ENCODE measurements around the gene DIDO1.

Gene DIDO1

DNA sequence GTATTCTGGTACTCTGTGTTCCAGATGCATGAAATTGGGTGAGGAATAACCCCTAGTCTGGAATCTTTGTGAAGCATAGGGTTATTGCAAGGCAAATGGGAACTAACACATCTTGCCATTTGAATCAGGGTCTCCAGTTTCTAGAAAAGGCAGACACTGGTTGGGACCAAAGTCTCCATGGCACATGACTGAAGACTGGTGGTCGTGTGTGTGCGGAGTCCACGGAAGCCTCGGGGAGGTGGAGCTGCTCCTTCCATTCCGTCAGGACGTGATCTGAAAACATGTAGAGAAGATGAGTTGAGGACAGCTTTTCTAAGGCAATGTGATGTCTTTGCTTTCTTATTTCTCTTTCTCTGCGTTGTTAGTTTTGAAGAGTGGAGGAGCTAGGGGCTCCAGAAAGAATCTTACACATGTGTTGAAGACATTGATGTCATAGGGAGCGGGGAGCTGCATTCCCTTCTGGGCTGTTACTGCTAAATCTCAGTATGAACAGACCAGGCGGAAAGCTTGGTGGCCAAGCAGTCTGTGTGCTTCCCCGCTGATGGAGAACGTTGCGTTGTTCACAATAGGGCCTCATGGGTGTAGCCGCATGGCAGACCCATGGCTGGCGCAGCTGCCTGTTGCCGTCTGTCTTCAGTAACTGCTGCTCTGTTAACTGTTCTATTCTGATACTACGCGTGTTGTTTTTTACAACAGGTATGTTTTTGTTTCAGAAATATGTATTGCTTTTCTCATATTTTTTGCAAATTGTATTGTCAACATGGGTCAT lies 21.4 kb upstream of the DIDO1 start:
- no peak for DNase-seq (ENCODE audit: low read depth)
- TF ChIP-seq, protein P1, sequence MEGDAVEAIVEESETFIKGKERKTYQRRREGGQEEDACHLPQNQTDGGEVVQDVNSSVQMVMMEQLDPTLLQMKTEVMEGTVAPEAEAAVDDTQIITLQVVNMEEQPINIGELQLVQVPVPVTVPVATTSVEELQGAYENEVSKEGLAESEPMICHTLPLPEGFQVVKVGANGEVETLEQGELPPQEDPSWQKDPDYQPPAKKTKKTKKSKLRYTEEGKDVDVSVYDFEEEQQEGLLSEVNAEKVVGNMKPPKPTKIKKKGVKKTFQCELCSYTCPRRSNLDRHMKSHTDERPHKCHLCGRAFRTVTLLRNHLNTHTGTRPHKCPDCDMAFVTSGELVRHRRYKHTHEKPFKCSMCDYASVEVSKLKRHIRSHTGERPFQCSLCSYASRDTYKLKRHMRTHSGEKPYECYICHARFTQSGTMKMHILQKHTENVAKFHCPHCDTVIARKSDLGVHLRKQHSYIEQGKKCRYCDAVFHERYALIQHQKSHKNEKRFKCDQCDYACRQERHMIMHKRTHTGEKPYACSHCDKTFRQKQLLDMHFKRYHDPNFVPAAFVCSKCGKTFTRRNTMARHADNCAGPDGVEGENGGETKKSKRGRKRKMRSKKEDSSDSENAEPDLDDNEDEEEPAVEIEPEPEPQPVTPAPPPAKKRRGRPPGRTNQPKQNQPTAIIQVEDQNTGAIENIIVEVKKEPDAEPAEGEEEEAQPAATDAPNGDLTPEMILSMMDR (IDR thresholded peaks at IDR 0.05; ENCODE audit: low read depth, low read length, missing control alignments), result no peak
- H3K4me3 ChIP-seq (ENCODE audit: low read depth, low read length), result no peak overlapping the region

DNA sequence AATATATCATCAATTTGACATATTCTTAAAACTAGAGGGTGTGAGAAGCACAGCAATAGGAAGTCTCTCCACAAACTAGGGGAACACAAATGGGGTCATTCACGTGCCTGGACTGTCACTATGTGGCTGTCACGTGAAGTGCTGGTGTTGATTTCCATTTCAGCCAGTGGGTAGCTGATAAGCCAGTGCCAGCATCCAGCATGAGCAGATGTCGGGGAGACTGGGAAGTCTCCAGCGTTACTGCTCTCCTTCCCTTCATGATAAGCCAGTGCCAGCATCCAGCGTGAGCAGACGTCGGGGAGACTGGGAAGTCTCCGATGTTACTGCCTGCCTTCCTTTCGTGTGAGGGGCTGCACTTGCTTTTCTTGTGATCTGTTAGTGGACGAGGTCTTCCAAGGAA lies 20.6 kb upstream of the DIDO1 start:
- TF ChIP-seq, protein P1 (IDR thresholded peaks at IDR 0.05; ENCODE audit: low read depth, low read length, missing control alignments), result no peak
- no peak overlapping the region for H3K4me3 ChIP-seq (ENCODE audit: low read depth, low read length)
- no peak for DNase-seq (ENCODE audit: low read depth)

DNA sequence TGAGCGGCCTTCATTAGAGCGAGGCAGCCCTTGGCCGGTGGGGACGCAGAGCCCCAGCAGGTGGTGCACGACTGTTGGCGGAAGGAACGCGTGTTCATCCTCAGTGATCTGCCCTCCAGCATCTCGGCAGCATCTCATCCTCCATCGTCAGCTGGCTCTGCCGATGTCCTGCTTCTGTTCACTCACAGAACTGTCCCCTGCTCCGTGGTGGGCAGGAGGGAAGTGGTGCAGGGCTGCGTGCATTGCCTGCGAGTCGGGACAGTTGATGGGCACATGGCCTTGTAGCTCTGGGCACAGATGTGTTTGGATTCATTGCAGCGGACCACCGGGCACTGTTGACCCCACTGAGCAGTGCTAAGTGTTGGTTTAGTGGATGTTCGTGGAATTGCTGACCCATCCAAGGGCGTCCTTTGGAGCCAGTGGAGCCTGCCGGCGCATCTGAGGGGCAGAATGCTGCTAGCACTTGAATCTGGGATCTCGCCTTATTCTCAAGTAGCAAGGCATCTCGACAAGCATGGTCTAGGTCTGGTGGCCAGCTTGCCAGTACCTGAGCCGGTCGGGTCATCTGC lies 19.6 kb upstream of the DIDO1 start:
- TF ChIP-seq, protein P1 (IDR thresholded peaks at IDR 0.05; ENCODE audit: low read depth, low read length, missing control alignments), result no peak

DNA sequence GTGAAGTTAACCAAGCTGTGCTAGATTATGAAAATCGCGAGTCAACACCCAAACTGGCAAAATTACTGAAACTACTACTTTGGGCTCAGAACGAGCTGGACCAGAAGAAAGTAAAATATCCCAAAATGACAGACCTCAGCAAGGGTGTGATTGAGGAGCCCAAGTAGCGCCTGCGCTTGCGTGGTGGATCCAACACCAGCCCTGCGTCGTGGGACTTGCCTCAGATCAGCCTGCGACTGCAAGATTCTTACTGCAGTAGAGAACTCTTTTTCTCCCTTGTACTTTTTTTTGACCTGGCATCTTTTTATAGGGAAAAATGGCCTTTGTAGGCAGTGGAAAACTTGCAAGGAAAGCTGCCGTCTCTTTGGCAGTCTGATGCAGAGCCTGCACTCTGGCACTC lies 18.4 kb upstream of the DIDO1 start:
- TF ChIP-seq, protein P1 (IDR thresholded peaks at IDR 0.05; ENCODE audit: low read depth, low read length, missing control alignments), result no peak
- DNase-seq (ENCODE audit: low read depth), result no peak
- H3K4me3 ChIP-seq (ENCODE audit: low read depth, low read length), result no peak overlapping the region

More for the DNA sequence above, 19.6 kb upstream of the DIDO1 start:
- DNase-seq (ENCODE audit: low read depth), result no peak
- H3K4me3 ChIP-seq (ENCODE audit: low read depth, low read length), result no peak overlapping the region

DNA sequence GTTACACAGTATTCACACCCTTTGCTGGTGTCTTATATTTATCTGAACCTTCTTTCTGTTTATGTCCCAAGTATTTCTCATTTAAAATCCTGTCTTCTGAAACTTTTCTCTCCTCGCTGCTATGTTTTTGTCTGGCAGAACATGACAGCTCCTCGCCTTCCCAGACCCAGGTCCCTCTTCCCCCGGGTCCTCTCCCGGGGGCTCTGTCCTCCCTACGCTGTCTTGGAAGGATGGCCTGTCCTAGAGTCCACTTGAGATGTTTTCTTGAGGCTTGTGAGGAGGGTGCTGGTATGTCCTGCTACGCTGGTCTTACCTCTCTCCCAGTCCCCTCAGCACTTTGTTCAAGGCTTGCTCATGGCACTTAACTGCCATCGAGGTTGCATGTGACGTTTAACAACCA lies 17.9 kb upstream of the DIDO1 start:
- H3K4me3 ChIP-seq (ENCODE audit: low read depth, low read length), result no peak overlapping the region
- no peak for DNase-seq (ENCODE audit: low read depth)
- TF ChIP-seq, protein P1 (IDR thresholded peaks at IDR 0.05; ENCODE audit: low read depth, low read length, missing control alignments), result no peak

DNA sequence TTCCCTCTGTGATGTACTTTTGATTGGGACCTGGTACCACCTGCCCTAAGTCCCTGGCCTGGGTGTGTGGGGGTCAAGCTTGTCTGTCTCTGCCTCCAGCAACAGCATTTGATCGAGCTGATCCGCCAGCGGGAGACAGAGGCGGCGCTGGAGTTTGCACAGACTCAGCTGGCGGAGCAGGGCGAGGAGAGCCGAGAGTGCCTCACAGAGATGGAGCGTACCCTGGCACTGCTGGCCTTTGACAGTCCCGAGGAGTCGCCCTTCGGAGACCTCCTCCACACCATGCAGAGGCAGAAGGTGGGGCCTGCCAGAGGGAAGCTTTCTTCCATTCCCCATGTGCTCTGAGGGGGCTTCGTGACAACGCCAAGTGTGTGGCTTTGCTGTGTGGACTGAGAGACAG lies 17.1 kb upstream of the DIDO1 start:
- no peak for DNase-seq (ENCODE audit: low read depth)
- TF ChIP-seq, protein P1 (IDR thresholded peaks at IDR 0.05; ENCODE audit: low read depth, low read length, missing control alignments), result no peak
- no peak overlapping the region for H3K4me3 ChIP-seq (ENCODE audit: low read depth, low read length)

DNA sequence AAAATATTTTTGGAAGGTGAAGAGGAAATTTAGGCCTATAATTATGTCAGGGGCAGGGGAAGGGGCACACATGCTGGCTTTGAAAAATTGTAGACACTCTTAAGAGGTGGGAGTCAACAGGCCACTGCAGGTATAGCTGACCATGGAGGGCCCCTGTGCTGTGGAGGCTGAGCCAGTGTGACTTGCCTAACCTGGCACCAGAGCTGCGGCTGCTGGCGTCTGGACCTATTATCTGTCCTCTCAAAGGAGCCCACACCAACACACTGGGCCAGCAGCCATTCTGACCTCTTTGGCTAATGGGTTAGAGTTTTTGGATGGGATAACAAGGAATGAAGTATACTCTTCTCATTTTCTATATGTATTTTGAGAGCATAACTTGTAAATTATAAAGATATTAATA lies 16.2 kb upstream of the DIDO1 start:
- no peak for DNase-seq (ENCODE audit: low read depth)
- no peak overlapping the region for H3K4me3 ChIP-seq (ENCODE audit: low read depth, low read length)
- TF ChIP-seq, protein P1 (IDR thresholded peaks at IDR 0.05; ENCODE audit: low read depth, low read length, missing control alignments), result no peak
